ENCODE results near the gene CBX5.

CBX5 gene

GRCh38 chr12:54299515-54300224 is 19.7 kb upstream of the CBX5 start:
- TF ChIP-seq REST (IDR thresholded peaks at IDR 0.05; ENCODE audit: insufficient read depth in 1 of 2, low read depth in 2 of 2, low read length in 2 of 2) (no peak), SIN3A (IDR thresholded peaks at IDR 0.05; ENCODE audit: borderline replicate concordance, insufficient read depth, low read length) (no peak), POLR2AphosphoS5 (IDR thresholded peaks at IDR 0.05; ENCODE audit: low read depth, low read length) (no peak), FOXP2 (optimal IDR thresholded peaks at IDR 0.05; ENCODE audit: borderline replicate concordance, extremely low read depth, extremely low read length, insufficient read depth) (no peak), TAF1 (IDR thresholded peaks at IDR 0.05; ENCODE audit: borderline replicate concordance, insufficient read depth, low read length) (no peak)

DNA sequence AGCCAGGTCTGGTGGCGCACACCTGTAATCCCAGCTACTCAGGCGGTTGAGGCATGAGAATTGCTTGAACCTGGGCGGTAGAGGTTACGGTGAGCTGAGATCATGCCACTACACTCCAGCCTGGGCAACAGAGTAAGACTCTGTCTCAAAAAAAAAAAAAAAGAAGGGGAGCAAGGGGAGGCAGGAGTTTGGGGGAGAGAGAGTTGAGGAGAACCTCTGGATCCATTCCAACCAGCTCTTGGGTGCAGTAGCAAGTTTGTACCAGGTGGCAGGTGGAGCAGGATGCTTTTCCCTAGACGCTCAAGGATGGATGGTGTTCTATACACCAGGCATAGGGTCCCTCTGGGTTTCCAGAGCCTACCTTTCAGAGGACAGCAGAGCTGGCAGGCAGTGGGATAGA is 19.0 kb upstream of the CBX5 start:
- TF ChIP-seq POLR2AphosphoS5 (IDR thresholded peaks at IDR 0.05; ENCODE audit: low read depth, low read length) (no peak), TAF1 (IDR thresholded peaks at IDR 0.05; ENCODE audit: borderline replicate concordance, insufficient read depth, low read length) (no peak)

DNA sequence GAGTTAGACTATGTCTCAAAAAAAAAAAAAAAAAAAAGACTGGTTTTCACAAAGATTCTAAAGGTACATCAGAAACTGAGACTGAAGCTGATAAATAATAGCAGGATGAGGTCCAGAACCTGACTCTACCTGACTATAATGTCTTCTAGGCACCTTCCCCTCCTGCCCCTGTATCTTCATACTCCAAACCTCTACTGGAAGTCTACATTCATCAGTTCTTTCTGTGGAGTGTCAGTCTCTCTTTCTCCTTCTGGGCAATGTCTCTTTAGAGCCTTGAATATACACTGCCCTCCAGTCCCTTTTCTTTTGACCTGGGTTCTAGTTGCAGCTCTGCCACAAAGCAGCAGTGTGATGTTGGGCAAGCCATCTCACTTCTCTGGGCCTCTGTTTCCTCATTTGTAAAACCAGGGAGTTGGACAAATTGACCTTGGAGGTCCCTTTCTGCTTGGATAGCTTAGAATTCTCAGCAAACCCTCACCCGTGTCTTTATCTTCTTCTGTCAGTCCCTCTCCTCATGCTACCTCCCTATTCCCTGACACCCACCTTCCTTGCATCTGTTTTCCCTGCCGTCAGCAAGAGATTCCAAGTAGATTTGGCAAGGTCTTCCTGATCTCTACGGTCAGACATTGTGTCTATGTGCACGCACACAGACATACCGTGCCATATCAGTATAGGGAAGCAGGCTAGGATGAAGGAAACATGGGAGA is 16.6 kb upstream of the CBX5 start:
- TF ChIP-seq FOXP2 (optimal IDR thresholded peaks at IDR 0.05; ENCODE audit: borderline replicate concordance, extremely low read depth, extremely low read length, insufficient read depth) (no peak), SIN3A (IDR thresholded peaks at IDR 0.05; ENCODE audit: borderline replicate concordance, insufficient read depth, low read length) (no peak), POLR2AphosphoS5 (IDR thresholded peaks at IDR 0.05; ENCODE audit: low read depth, low read length) (no peak), TAF1 (IDR thresholded peaks at IDR 0.05; ENCODE audit: borderline replicate concordance, insufficient read depth, low read length) (no peak), REST (IDR thresholded peaks at IDR 0.05; ENCODE audit: insufficient read depth in 1 of 2, low read depth in 2 of 2, low read length in 2 of 2) (no peak)

DNA sequence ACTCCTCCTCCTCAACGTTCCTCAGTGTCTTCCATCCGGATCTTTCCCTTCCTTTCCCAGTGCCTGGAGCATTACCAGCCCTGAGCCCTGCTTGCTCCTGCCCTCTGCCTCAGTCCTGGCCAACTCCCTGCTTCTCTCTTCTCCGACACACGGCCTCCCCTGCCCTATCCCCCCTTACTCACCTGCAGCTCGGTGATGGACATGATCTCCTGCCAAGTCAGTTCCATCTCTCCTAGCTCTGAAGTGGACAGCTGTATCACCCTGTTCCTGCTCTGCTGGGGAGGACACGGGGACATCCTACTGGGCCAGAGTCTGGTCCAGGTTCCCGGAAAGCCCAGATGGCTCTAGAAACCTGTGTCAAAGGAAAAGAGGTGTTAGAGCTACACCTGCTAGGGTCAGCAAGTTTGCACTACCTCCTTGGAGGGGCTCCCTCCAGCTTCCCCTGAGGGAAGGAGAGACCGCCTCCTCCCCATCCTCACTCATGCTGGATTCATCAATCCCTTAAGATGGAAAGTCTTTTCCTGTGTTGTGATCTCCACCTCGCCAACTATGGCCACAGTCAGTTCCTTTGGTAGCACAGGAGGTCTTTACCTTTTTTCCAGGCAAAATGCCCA is 15.1 kb upstream of the CBX5 start:
- no peak for TF ChIP-seq FOXP2 (optimal IDR thresholded peaks at IDR 0.05; ENCODE audit: borderline replicate concordance, extremely low read depth, extremely low read length, insufficient read depth)
- no peak for TF ChIP-seq REST (IDR thresholded peaks at IDR 0.05; ENCODE audit: insufficient read depth in 1 of 2, low read depth in 2 of 2, low read length in 2 of 2)
- TF ChIP-seq SIN3A (IDR thresholded peaks at IDR 0.05; ENCODE audit: borderline replicate concordance, insufficient read depth, low read length) = no peak
- TF ChIP-seq POLR2AphosphoS5 (IDR thresholded peaks at IDR 0.05; ENCODE audit: low read depth, low read length) = no peak
- TF ChIP-seq TAF1 (IDR thresholded peaks at IDR 0.05; ENCODE audit: borderline replicate concordance, insufficient read depth, low read length) = no peak

- TF ChIP-seq TAF1 (IDR thresholded peaks at IDR 0.05; ENCODE audit: borderline replicate concordance, insufficient read depth, low read length) (no peak), REST (IDR thresholded peaks at IDR 0.05; ENCODE audit: insufficient read depth in 1 of 2, low read depth in 2 of 2, low read length in 2 of 2) (no peak), SIN3A (IDR thresholded peaks at IDR 0.05; ENCODE audit: borderline replicate concordance, insufficient read depth, low read length) (no peak), FOXP2 (optimal IDR thresholded peaks at IDR 0.05; ENCODE audit: borderline replicate concordance, extremely low read depth, extremely low read length, insufficient read depth) (no peak)
Observed at GRCh38 chr12:54294152-54294952, 14.4 kb upstream of the CBX5 start.
